ENCODE results near the gene MR1. TPM values are rescaled to one million over a fixed set of nuclear protein-coding genes. Genes with fewer than 3 reads are reported as not detected.

The MR1 gene
- total and polyA plus RNA-seq, 8 donors: 1.1 to 40.8 (median 7.5) TPM

GRCh38 chr1:181075766-181076350 lies 42.1 kb downstream of the MR1 start:
- H3K27me3 ChIP-seq: no peaks in the 10 kb centered on the region
- WGBS, 5 donors: 68 to 80% (median 76%) methylated on average over 5 of the region's 5 CpGs
- DNase-seq: no peak
- H3K36me3 ChIP-seq: no peaks in the 10 kb centered on the region
- intact Hi-C loops (cut with DNase I; ENCODE audit: low total_unique reads): no loop called here
- H3K4me3 ChIP-seq: no peak overlapping the region
- no peak overlapping the region for H3K27ac ChIP-seq
- no peaks in the 10 kb centered on the region for H3K9me3 ChIP-seq
- TF ChIP-seq EP300 (IDR thresholded peaks at IDR 0.05): no peak
- TF ChIP-seq POLR2AphosphoS5 (IDR thresholded peaks at IDR 0.05): no peak
- no peak for TF ChIP-seq CTCF (IDR thresholded peaks at IDR 0.05)
- TF ChIP-seq POLR2A (IDR thresholded peaks at IDR 0.05): no peak
- H3K4me1 ChIP-seq: no peaks in the 10 kb centered on the region

- DNase-seq: no peak
- no peak for TF ChIP-seq EP300 (IDR thresholded peaks at IDR 0.05)
- TF ChIP-seq CTCF (IDR thresholded peaks at IDR 0.05): no peak
- TF ChIP-seq POLR2AphosphoS5 (IDR thresholded peaks at IDR 0.05): no peak
- TF ChIP-seq POLR2A (IDR thresholded peaks at IDR 0.05): no peak
- no peaks in the 10 kb centered on the region for H3K4me1 ChIP-seq
- no peak overlapping the region for H3K4me3 ChIP-seq
- H3K9me3 ChIP-seq: no peaks in the 10 kb centered on the region
- 74 to 86% (median 84%) methylated on average over 3 of the region's 3 CpGs for WGBS, 5 donors
- intact Hi-C loops (cut with DNase I; ENCODE audit: low total_unique reads): no loop called here
- H3K27me3 ChIP-seq: no peaks in the 10 kb centered on the region
- H3K36me3 ChIP-seq: no peaks in the 10 kb centered on the region
- H3K27ac ChIP-seq: no peak overlapping the region
These were observed 43.1 kb downstream of the MR1 start for GRCh38 chr1:181076852-181077251.

GRCh38 chr1:181077576-181078242 lies 43.9 kb downstream of the MR1 start:
- 70 to 86% (median 75%) methylated on average over 7 of the region's 7 CpGs for WGBS, 5 donors
- H3K27ac ChIP-seq: no peak overlapping the region
- H3K4me1 ChIP-seq: no peaks in the 10 kb centered on the region
- H3K4me3 ChIP-seq: no peak overlapping the region
- intact Hi-C loops (cut with DNase I; ENCODE audit: low total_unique reads): no loop called here
- DNase-seq: no peak
- H3K36me3 ChIP-seq: no peaks in the 10 kb centered on the region
- TF ChIP-seq POLR2A (IDR thresholded peaks at IDR 0.05) (no peak), EP300 (IDR thresholded peaks at IDR 0.05) (no peak), POLR2AphosphoS5 (IDR thresholded peaks at IDR 0.05) (no peak), CTCF (IDR thresholded peaks at IDR 0.05) (no peak)
- H3K9me3 ChIP-seq: no peaks in the 10 kb centered on the region
- no peaks in the 10 kb centered on the region for H3K27me3 ChIP-seq

- no peak for DNase-seq
- no peak for TF ChIP-seq POLR2A (IDR thresholded peaks at IDR 0.05)
- TF ChIP-seq EP300 (IDR thresholded peaks at IDR 0.05): no peak
- TF ChIP-seq CTCF (IDR thresholded peaks at IDR 0.05): no peak
- TF ChIP-seq POLR2AphosphoS5 (IDR thresholded peaks at IDR 0.05): no peak
- Histone ChIP-seq H3K27ac (no peak overlapping the region), H3K4me3 (no peak overlapping the region), H3K9me3 (no peaks in the 10 kb centered on the region), H3K4me1 (peaks cover 0 to 4% (median 2%) of the 10 kb centered on the region in 4 donors), H3K36me3 (no peaks in the 10 kb centered on the region), H3K27me3 (no peaks in the 10 kb centered on the region)
- intact Hi-C loops (cut with DNase I; ENCODE audit: low total_unique reads): no loop called here
- 45 to 62% (median 48%) methylated on average over 2 of the region's 2 CpGs for WGBS, 5 donors
These were observed 45.6 kb downstream of the MR1 start for GRCh38 chr1:181079382-181079781.

Data from stomach (tissue), 9 donors.